Measurements from ENCODE around the gene INPP4B. TPM values are rescaled to one million over a fixed set of nuclear protein-coding genes. Genes with fewer than 3 reads are reported as not detected.
A peak's percentile ranks its signal among the peaks of the same experiment; 100 is the strongest.

The INPP4B gene
- total and polyA plus RNA-seq, 2 donors from 2014 or later: 2.6 to 18.9 TPM

GRCh38 chr4:142274137-142274536 is 572.0 kb downstream of the INPP4B start:
- FAIRE-seq: no peak

DNA sequence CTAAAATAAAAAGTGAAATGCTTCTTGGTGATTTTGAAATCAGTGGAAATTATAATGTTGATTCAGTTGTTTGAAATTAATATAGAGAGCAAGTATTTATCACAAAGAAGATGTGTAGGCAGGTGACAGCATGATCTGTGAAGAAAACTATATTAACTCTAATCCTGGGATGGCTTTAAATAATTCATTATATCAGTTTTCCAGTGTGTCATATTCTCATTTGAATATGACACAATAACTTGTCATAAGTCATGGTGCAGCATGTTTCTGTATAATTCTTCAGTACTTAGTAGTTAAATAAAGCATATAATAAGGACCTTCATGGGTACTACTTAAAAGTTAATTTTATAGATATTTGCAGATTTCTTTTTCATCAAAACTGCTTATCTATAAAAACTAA is 573.6 kb downstream of the INPP4B start:
- no peak overlapping the region for H3K4me3 ChIP-seq (ENCODE audit: low read length in 3 of 3)
- H3K27ac ChIP-seq (ENCODE audit: low read depth in 2 of 2, low read length in 2 of 2): no peak overlapping the region
- no peaks in the 10 kb centered on the region for H3K36me3 ChIP-seq (ENCODE audit: control insufficient read depth in 2 of 3, insufficient read depth in 3 of 3, low read length in 3 of 3)
- DNase-seq (no peak), FAIRE-seq (peak; percentile 58)
- H3K27me3 ChIP-seq (ENCODE audit: control insufficient read depth, insufficient read depth, low read length): no peaks in the 10 kb centered on the region
- TF ChIP-seq, protein P1, sequence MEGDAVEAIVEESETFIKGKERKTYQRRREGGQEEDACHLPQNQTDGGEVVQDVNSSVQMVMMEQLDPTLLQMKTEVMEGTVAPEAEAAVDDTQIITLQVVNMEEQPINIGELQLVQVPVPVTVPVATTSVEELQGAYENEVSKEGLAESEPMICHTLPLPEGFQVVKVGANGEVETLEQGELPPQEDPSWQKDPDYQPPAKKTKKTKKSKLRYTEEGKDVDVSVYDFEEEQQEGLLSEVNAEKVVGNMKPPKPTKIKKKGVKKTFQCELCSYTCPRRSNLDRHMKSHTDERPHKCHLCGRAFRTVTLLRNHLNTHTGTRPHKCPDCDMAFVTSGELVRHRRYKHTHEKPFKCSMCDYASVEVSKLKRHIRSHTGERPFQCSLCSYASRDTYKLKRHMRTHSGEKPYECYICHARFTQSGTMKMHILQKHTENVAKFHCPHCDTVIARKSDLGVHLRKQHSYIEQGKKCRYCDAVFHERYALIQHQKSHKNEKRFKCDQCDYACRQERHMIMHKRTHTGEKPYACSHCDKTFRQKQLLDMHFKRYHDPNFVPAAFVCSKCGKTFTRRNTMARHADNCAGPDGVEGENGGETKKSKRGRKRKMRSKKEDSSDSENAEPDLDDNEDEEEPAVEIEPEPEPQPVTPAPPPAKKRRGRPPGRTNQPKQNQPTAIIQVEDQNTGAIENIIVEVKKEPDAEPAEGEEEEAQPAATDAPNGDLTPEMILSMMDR (IDR thresholded peaks at IDR 0.05; ENCODE audit: borderline replicate concordance, extremely low read depth, insufficient read depth): no peak
- no peaks in the 10 kb centered on the region for H3K4me1 ChIP-seq (ENCODE audit: control insufficient read depth in 2 of 3, insufficient read depth in 2 of 3, low read depth in 1 of 3, low read length in 3 of 3)
- no peaks in the 10 kb centered on the region for H3K9me3 ChIP-seq (ENCODE audit: control insufficient read depth in 2 of 3, insufficient read depth in 1 of 3, low read length in 3 of 3)
- H3K9ac ChIP-seq (ENCODE audit: low read length in 3 of 3): no peak overlapping the region
- intact Hi-C loops (cut with DNase I): no loop called here

More at GRCh38 chr4:142274137-142274536, 572.0 kb downstream of the INPP4B start:
- H3K9me3 ChIP-seq (ENCODE audit: control insufficient read depth in 2 of 3, insufficient read depth in 1 of 3, low read length in 3 of 3): no peaks in the 10 kb centered on the region
- no peaks in the 10 kb centered on the region for H3K36me3 ChIP-seq (ENCODE audit: control insufficient read depth in 2 of 3, insufficient read depth in 3 of 3, low read length in 3 of 3)
- no peak overlapping the region for H3K4me3 ChIP-seq (ENCODE audit: low read length in 3 of 3)
- TF ChIP-seq, protein P1 (IDR thresholded peaks at IDR 0.05; ENCODE audit: borderline replicate concordance, extremely low read depth, insufficient read depth): no peak
- no peak overlapping the region for H3K27ac ChIP-seq (ENCODE audit: low read depth in 2 of 2, low read length in 2 of 2)
- intact Hi-C loops (cut with DNase I): no loop called here
- H3K4me1 ChIP-seq (ENCODE audit: control insufficient read depth in 2 of 3, insufficient read depth in 2 of 3, low read depth in 1 of 3, low read length in 3 of 3): no peaks in the 10 kb centered on the region
- no peaks in the 10 kb centered on the region for H3K27me3 ChIP-seq (ENCODE audit: control insufficient read depth, insufficient read depth, low read length)
- no peak overlapping the region for H3K9ac ChIP-seq (ENCODE audit: low read length in 3 of 3)
- no peak for DNase-seq

DNA sequence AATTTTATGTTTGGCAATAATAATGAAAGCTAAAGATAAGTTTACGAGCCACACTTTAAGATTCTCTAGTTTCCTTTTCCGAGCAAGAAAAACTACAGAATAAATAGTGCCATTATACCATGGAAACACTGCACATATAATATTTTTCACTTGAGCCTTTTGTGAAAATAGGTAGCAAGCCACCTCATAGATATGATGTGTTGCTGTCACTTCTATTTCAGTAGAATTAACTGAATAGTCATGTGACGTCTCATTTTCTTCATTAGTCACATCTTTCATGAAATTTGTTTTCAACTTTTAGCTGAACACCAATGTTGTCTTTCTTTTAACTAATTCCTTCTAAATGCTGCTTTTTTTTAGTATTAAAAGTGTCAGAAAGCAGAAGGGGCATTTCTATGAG is 574.3 kb downstream of the INPP4B start:
- DNase-seq (no peak), FAIRE-seq (no peak)
- TF ChIP-seq, protein P1 (IDR thresholded peaks at IDR 0.05; ENCODE audit: borderline replicate concordance, extremely low read depth, insufficient read depth): no peak
- H3K4me3 ChIP-seq (ENCODE audit: low read length in 3 of 3): no peak overlapping the region
- intact Hi-C loops (cut with DNase I): no loop called here
- H3K27ac ChIP-seq (ENCODE audit: low read depth in 2 of 2, low read length in 2 of 2): no peak overlapping the region
- no peaks in the 10 kb centered on the region for H3K27me3 ChIP-seq (ENCODE audit: control insufficient read depth, insufficient read depth, low read length)
- H3K4me1 ChIP-seq (ENCODE audit: control insufficient read depth in 2 of 3, insufficient read depth in 2 of 3, low read depth in 1 of 3, low read length in 3 of 3): no peaks in the 10 kb centered on the region
- no peaks in the 10 kb centered on the region for H3K36me3 ChIP-seq (ENCODE audit: control insufficient read depth in 2 of 3, insufficient read depth in 3 of 3, low read length in 3 of 3)
- no peaks in the 10 kb centered on the region for H3K9me3 ChIP-seq (ENCODE audit: control insufficient read depth in 2 of 3, insufficient read depth in 1 of 3, low read length in 3 of 3)
- H3K9ac ChIP-seq (ENCODE audit: low read length in 3 of 3): no peak overlapping the region

GRCh38 chr4:142267101-142267500 is 579.0 kb downstream of the INPP4B start:
- no peak overlapping the region for H3K27ac ChIP-seq (ENCODE audit: low read depth in 2 of 2, low read length in 2 of 2)
- H3K4me3 ChIP-seq (ENCODE audit: low read length in 3 of 3): no peak overlapping the region
- no peak overlapping the region for H3K9ac ChIP-seq (ENCODE audit: low read length in 3 of 3)
- FAIRE-seq (peak; percentile 13), DNase-seq (no peak)
- H3K4me1 ChIP-seq (ENCODE audit: control insufficient read depth in 2 of 3, insufficient read depth in 2 of 3, low read depth in 1 of 3, low read length in 3 of 3): no peaks in the 10 kb centered on the region
- intact Hi-C loops (cut with DNase I): no loop called here
- H3K36me3 ChIP-seq (ENCODE audit: control insufficient read depth in 2 of 3, insufficient read depth in 3 of 3, low read length in 3 of 3): no peaks in the 10 kb centered on the region
- TF ChIP-seq, protein P1 (IDR thresholded peaks at IDR 0.05; ENCODE audit: borderline replicate concordance, extremely low read depth, insufficient read depth): no peak
- H3K9me3 ChIP-seq (ENCODE audit: control insufficient read depth in 2 of 3, insufficient read depth in 1 of 3, low read length in 3 of 3): no peaks in the 10 kb centered on the region
- no peaks in the 10 kb centered on the region for H3K27me3 ChIP-seq (ENCODE audit: control insufficient read depth, insufficient read depth, low read length)
